ENCODE data around the gene IL17C. TPM values are rescaled to one million over a fixed set of nuclear protein-coding genes. Genes with fewer than 3 reads are reported as not detected.
"Not testable (repeated sequence)": the region's sequence is repeated elsewhere in the genome, so short reads cannot be mapped to it uniquely, and the experiment has no call there.

The IL17C gene
- total and polyA plus RNA-seq, 4 donors = not detected

DNA sequence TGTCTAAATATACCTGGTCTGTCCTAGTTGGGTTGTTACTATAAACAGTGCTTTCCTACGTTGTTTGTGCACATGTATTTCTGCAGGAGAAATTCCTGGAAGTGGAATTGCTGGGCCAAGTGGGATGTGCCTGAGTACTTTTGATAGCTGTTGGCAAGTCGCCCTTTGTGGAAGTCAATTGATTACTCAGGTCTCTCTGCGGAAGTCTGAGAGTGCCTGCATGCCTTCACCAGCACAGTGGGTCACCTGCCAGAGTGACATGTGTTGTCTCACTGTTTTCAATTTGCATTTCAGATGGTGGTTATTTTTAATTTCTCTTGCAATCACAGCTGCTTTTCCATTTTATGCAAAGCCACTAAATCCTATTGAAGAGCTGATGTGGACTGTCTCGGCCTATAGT lies 26.8 kb downstream of the IL17C start:
- peaks cover 20% of the 10 kb centered on the region for H3K4me1 ChIP-seq (ENCODE audit: control insufficient read depth, insufficient read depth, low read length)
- H3K4me3 ChIP-seq (ENCODE audit: low read depth, low read length) = no peak overlapping the region
- H3K9me3 ChIP-seq (ENCODE audit: control insufficient read depth, insufficient read depth, low read length) = no peaks in the 10 kb centered on the region
- 77% methylated on average over 3 of the region's 4 CpGs for WGBS (ENCODE audit: insufficient coverage)
- no peaks in the 10 kb centered on the region for H3K27me3 ChIP-seq (ENCODE audit: control insufficient read depth, insufficient read depth, low read length)
- no peak for DNase-seq (ENCODE audit: low read depth in 4 of 6, low spot score in 6 of 6)
- no peak overlapping the region for H3K27ac ChIP-seq (ENCODE audit: low read depth, low read length)
- H3K36me3 ChIP-seq (ENCODE audit: control insufficient read depth, insufficient read depth, low read length) = peaks cover 17% of the 10 kb centered on the region

DNA sequence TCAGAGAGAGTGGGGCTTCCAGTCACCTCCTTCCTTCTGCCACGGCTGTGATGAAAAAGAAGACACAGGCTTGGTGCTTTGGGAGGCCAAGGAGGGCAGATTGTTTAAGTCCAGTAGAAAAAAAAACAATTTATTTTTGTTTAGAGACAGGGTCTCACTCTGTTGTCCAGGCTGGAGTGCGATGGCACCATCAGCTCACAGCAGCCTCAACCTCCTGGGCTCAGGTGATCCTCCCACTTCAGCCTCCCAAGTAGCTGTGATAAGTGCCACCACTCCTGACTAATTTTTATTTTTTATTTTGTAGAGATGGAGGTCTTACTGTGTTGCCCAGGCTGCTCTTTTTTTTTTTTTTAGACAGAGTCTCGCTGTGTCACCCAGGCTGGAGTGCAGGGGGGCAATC lies 27.2 kb downstream of the IL17C start:
- no peaks in the 10 kb centered on the region for H3K27me3 ChIP-seq (ENCODE audit: control insufficient read depth, insufficient read depth, low read length)
- peaks cover 15% of the 10 kb centered on the region for H3K36me3 ChIP-seq (ENCODE audit: control insufficient read depth, insufficient read depth, low read length)
- 100% methylated on average over 2 of the region's 3 CpGs for WGBS (ENCODE audit: insufficient coverage)
- no peak for DNase-seq (ENCODE audit: low read depth in 4 of 6, low spot score in 6 of 6)
- H3K4me1 ChIP-seq (ENCODE audit: control insufficient read depth, insufficient read depth, low read length) = peaks cover 20% of the 10 kb centered on the region
- no peaks in the 10 kb centered on the region for H3K9me3 ChIP-seq (ENCODE audit: control insufficient read depth, insufficient read depth, low read length)
- H3K4me3 ChIP-seq (ENCODE audit: low read depth, low read length) = no peak overlapping the region
- H3K27ac ChIP-seq (ENCODE audit: low read depth, low read length) = no peak overlapping the region

DNA sequence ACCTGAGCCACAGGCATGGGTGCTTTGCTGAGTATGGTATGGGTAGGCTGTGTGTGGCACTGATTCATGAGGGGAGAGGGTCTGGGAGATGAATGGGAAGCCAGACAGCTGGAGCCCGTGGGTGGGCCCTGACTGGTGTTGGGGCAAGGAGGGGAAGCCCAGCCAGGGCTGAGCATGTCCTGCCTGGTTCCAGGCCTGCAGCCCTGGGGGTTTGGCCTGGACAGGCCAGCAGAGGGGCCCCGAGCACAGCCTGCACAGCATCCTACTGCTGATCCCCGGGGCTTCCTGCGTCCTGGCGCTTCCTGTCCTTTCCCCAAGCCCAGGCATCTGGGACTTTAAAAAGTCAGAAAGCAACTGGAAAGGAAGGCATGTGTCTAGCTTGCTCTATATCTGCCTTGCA lies 29.1 kb downstream of the IL17C start:
- 62% methylated on average over 5 of the region's 5 CpGs for WGBS (ENCODE audit: insufficient coverage)

DNA sequence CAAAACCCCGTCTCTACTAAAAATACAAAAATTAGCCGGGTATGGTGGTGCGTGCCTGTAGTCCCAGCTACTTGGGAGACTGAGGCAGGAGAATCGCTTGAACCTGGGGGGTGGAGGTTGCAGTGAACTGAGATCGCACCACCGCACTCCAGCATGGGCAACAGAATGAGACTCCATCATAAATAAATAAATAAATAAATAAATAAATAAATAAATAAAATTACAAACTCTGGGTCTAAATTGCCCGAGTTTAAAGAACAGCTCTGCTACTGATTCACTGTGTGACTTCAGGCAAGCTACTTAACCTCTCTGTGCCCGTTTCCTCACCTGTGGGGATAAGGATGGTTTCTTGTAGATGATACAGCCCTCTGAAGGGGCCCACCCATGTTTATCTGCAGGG lies 31.1 kb downstream of the IL17C start:
- WGBS (ENCODE audit: insufficient coverage) = 100% methylated on average over 1 of the region's 8 CpGs
- not testable (repeated sequence) for H3K27ac ChIP-seq (ENCODE audit: low read depth, low read length); H3K9me3 ChIP-seq (ENCODE audit: control insufficient read depth, insufficient read depth, low read length); H3K4me3 ChIP-seq (ENCODE audit: low read depth, low read length); DNase-seq (ENCODE audit: low read depth in 4 of 6, low spot score in 6 of 6); H3K4me1 ChIP-seq (ENCODE audit: control insufficient read depth, insufficient read depth, low read length); H3K27me3 ChIP-seq (ENCODE audit: control insufficient read depth, insufficient read depth, low read length)
- peaks cover 39% of the 10 kb centered on the region for H3K36me3 ChIP-seq (ENCODE audit: control insufficient read depth, insufficient read depth, low read length)

More for the DNA sequence above, 29.1 kb downstream of the IL17C start:
- H3K9me3 ChIP-seq (ENCODE audit: control insufficient read depth, insufficient read depth, low read length) = no peaks in the 10 kb centered on the region
- H3K27ac ChIP-seq (ENCODE audit: low read depth, low read length) = no peak overlapping the region
- H3K36me3 ChIP-seq (ENCODE audit: control insufficient read depth, insufficient read depth, low read length) = peaks cover 23% of the 10 kb centered on the region
- no peaks in the 10 kb centered on the region for H3K27me3 ChIP-seq (ENCODE audit: control insufficient read depth, insufficient read depth, low read length)
- peaks cover 9% of the 10 kb centered on the region for H3K4me1 ChIP-seq (ENCODE audit: control insufficient read depth, insufficient read depth, low read length)
- H3K4me3 ChIP-seq (ENCODE audit: low read depth, low read length) = no peak overlapping the region
- no peak for DNase-seq (ENCODE audit: low read depth in 4 of 6, low spot score in 6 of 6)

GRCh38 chr16:88669980-88670379 lies 31.6 kb downstream of the IL17C start:
- H3K27me3 ChIP-seq (ENCODE audit: control insufficient read depth, insufficient read depth, low read length) = no peaks in the 10 kb centered on the region
- H3K9me3 ChIP-seq (ENCODE audit: control insufficient read depth, insufficient read depth, low read length) = no peaks in the 10 kb centered on the region
- no peak overlapping the region for H3K4me3 ChIP-seq (ENCODE audit: low read depth, low read length)
- no peaks in the 10 kb centered on the region for H3K4me1 ChIP-seq (ENCODE audit: control insufficient read depth, insufficient read depth, low read length)
- no peak for DNase-seq (ENCODE audit: low read depth in 4 of 6, low spot score in 6 of 6)
- no peak overlapping the region for H3K27ac ChIP-seq (ENCODE audit: low read depth, low read length)
- 92% methylated on average over 7 of the region's 10 CpGs for WGBS (ENCODE audit: insufficient coverage)
- H3K36me3 ChIP-seq (ENCODE audit: control insufficient read depth, insufficient read depth, low read length) = peaks cover 42% of the 10 kb centered on the region

DNA sequence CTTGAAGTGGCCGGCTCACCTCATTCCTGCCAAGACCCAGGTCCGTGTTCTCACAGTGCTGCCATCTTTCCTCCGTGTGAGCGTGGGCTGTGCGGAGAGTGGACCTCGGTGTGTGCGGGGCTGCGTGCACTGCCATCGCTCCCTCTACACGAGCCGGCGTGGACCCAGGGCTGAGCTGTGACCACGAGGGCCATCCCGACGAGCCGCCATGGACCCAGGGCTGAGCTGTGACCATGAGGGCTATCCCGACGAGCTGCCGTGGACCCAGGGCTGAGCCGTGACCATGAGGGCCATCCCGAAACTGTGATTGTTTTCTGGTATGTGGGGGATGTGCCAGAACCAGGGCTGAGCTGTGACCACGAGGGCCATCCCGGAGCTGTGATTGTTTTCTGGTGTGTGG lies 33.4 kb downstream of the IL17C start:
- H3K27me3 ChIP-seq (ENCODE audit: control insufficient read depth, insufficient read depth, low read length) = no peaks in the 10 kb centered on the region
- 89% methylated on average over 23 of the region's 23 CpGs for WGBS (ENCODE audit: insufficient coverage)
- no peak overlapping the region for H3K4me3 ChIP-seq (ENCODE audit: low read depth, low read length)
- no peak for DNase-seq (ENCODE audit: low read depth in 4 of 6, low spot score in 6 of 6)
- H3K27ac ChIP-seq (ENCODE audit: low read depth, low read length) = no peak overlapping the region
- no peaks in the 10 kb centered on the region for H3K4me1 ChIP-seq (ENCODE audit: control insufficient read depth, insufficient read depth, low read length)
- H3K36me3 ChIP-seq (ENCODE audit: control insufficient read depth, insufficient read depth, low read length) = peaks cover 54% of the 10 kb centered on the region
- no peaks in the 10 kb centered on the region for H3K9me3 ChIP-seq (ENCODE audit: control insufficient read depth, insufficient read depth, low read length)

- Histone ChIP-seq H3K4me3 (ENCODE audit: low read depth, low read length) (no peak overlapping the region), H3K27me3 (ENCODE audit: control insufficient read depth, insufficient read depth, low read length) (peaks cover 2% of the 10 kb centered on the region), H3K27ac (ENCODE audit: low read depth, low read length) (no peak overlapping the region), H3K36me3 (ENCODE audit: control insufficient read depth, insufficient read depth, low read length) (peaks cover 51% of the 10 kb centered on the region), H3K4me1 (ENCODE audit: control insufficient read depth, insufficient read depth, low read length) (no peaks in the 10 kb centered on the region), H3K9me3 (ENCODE audit: control insufficient read depth, insufficient read depth, low read length) (no peaks in the 10 kb centered on the region)
- 33% methylated on average over 11 of the region's 11 CpGs for WGBS (ENCODE audit: insufficient coverage)
- no peak for DNase-seq (ENCODE audit: low read depth in 4 of 6, low spot score in 6 of 6)
Observed at GRCh38 chr16:88672776-88673175, 34.4 kb downstream of the IL17C start.

GRCh38 chr16:88673716-88674379 lies 35.5 kb downstream of the IL17C start:
- Histone ChIP-seq H3K27me3 (ENCODE audit: control insufficient read depth, insufficient read depth, low read length) (peaks cover 8% of the 10 kb centered on the region), H3K36me3 (ENCODE audit: control insufficient read depth, insufficient read depth, low read length) (peaks cover 48% of the 10 kb centered on the region), H3K4me3 (ENCODE audit: low read depth, low read length) (no peak overlapping the region), H3K9me3 (ENCODE audit: control insufficient read depth, insufficient read depth, low read length) (no peaks in the 10 kb centered on the region), H3K27ac (ENCODE audit: low read depth, low read length) (no peak overlapping the region), H3K4me1 (ENCODE audit: control insufficient read depth, insufficient read depth, low read length) (peaks cover 6% of the 10 kb centered on the region)
- DNase-seq (ENCODE audit: low read depth in 4 of 6, low spot score in 6 of 6) = no peak
- WGBS (ENCODE audit: insufficient coverage) = 91% methylated on average over 15 of the region's 19 CpGs

GRCh38 chr16:88676502-88677242 lies 38.3 kb downstream of the IL17C start:
- Histone ChIP-seq H3K9me3 (ENCODE audit: control insufficient read depth, insufficient read depth, low read length) (no peaks in the 10 kb centered on the region), H3K4me3 (ENCODE audit: low read depth, low read length) (no peak overlapping the region), H3K27me3 (ENCODE audit: control insufficient read depth, insufficient read depth, low read length) (peaks cover 15% of the 10 kb centered on the region), H3K27ac (ENCODE audit: low read depth, low read length) (no peak overlapping the region), H3K36me3 (ENCODE audit: control insufficient read depth, insufficient read depth, low read length) (peaks cover 45% of the 10 kb centered on the region), H3K4me1 (ENCODE audit: control insufficient read depth, insufficient read depth, low read length) (peaks cover 11% of the 10 kb centered on the region)
- DNase-seq (ENCODE audit: low read depth in 4 of 6, low spot score in 6 of 6) = no peak
- 82% methylated on average over 19 of the region's 22 CpGs for WGBS (ENCODE audit: insufficient coverage)

GRCh38 chr16:88677721-88678120 lies 39.3 kb downstream of the IL17C start:
- no peak for DNase-seq (ENCODE audit: low read depth in 4 of 6, low spot score in 6 of 6)
- peaks cover 35% of the 10 kb centered on the region for H3K36me3 ChIP-seq (ENCODE audit: control insufficient read depth, insufficient read depth, low read length)
- peaks cover 16% of the 10 kb centered on the region for H3K4me1 ChIP-seq (ENCODE audit: control insufficient read depth, insufficient read depth, low read length)
- WGBS (ENCODE audit: insufficient coverage) = 47% methylated on average over 7 of the region's 13 CpGs
- no peak overlapping the region for H3K4me3 ChIP-seq (ENCODE audit: low read depth, low read length)
- no peaks in the 10 kb centered on the region for H3K9me3 ChIP-seq (ENCODE audit: control insufficient read depth, insufficient read depth, low read length)
- peaks cover 18% of the 10 kb centered on the region for H3K27me3 ChIP-seq (ENCODE audit: control insufficient read depth, insufficient read depth, low read length)
- no peak overlapping the region for H3K27ac ChIP-seq (ENCODE audit: low read depth, low read length)

Data from spinal cord (tissue), 10 donors.